GM23338 (cell line): ENCODE measurements around the gene SIGLEC8.

Source experiments
- CREB1 ChIP-seq: fragments of 250-450 bp; sonication (Bioruptor Pico); IDR thresholded peaks from 2 replicates; pipeline ENCODE4 v1.5.0; 2020; ENCODE audit warnings: low read depth, mild to moderate bottlenecking, moderate library complexity
- EZH2 ChIP-seq: fragments of 200-600 bp; sonication (generic); IDR thresholded peaks from one replicate; pipeline ENCODE4 v1.8.0; 2017; ENCODE audit warnings: antibody characterized with exemption, mild to moderate bottlenecking, low read depth; ENCODE audit not compliant: unreplicated experiment
- EZH2phosphoT487 ChIP-seq: fragments of 200-600 bp; sonication (generic); IDR thresholded peaks from one replicate; pipeline ENCODE4 v1.8.1; 2018; ENCODE audit warnings: antibody characterized with exemption; ENCODE audit not compliant: unreplicated experiment
- JUNB ChIP-seq: IDR thresholded peaks from one replicate; pipeline ENCODE4 v1.6.1; 2016; ENCODE audit warnings: antibody characterized with exemption; ENCODE audit not compliant: unreplicated experiment
- NANOG ChIP-seq: IDR thresholded peaks from 2 replicates; pipeline ENCODE4 v1.6.1; 2016; ENCODE audit warnings: antibody characterized with exemption, borderline replicate concordance
- POLR2AphosphoS5 ChIP-seq: IDR thresholded peaks from 2 replicates; pipeline ENCODE4 v1.6.1; 2016; ENCODE audit warnings: antibody characterized with exemption, low read depth
- STAT1 ChIP-seq: IDR thresholded peaks from one replicate; pipeline ENCODE4 v1.6.1; 2016; ENCODE audit warnings: antibody characterized with exemption; ENCODE audit not compliant: unreplicated experiment
- ZNF114 ChIP-seq: fragments of 250-450 bp; sonication (Bioruptor Pico); IDR thresholded peaks from 2 replicates; pipeline ENCODE4 v1.5.0; 2020; ENCODE audit warnings: mild to moderate bottlenecking, moderate library complexity
- ZNF331 ChIP-seq: fragments of 250-450 bp; sonication (Bioruptor Pico); IDR thresholded peaks from 2 replicates; pipeline ENCODE4 v1.5.0; 2020; ENCODE audit warnings: low read depth, mild to moderate bottlenecking, moderate library complexity
- TF ChIP-seq, protein P1 (sequence below), 2 experiments: fragments of 200-600 bp in 1 of 2; sonication (generic) in 1 of 2; conservative IDR thresholded peaks; 2 replicates each; pipeline versions ENCODE4 v1.5.1 to v1.6.1; 2016 to 2017; ENCODE audit warnings: antibody characterized with exemption in 2 of 2, low read depth in 2 of 2, mild to moderate bottlenecking in 2 of 2, moderate library complexity in 1 of 2
- TF ChIP-seq, protein P2 (sequence below): IDR thresholded peaks from one replicate; pipeline ENCODE4 v1.6.1; 2018; ENCODE audit warnings: antibody characterized with exemption; ENCODE audit not compliant: unreplicated experiment
- TF ChIP-seq, protein P3 (sequence below): IDR thresholded peaks from 2 replicates; pipeline ENCODE4 v1.6.1; 2016; ENCODE audit warnings: antibody characterized with exemption

DNA sequence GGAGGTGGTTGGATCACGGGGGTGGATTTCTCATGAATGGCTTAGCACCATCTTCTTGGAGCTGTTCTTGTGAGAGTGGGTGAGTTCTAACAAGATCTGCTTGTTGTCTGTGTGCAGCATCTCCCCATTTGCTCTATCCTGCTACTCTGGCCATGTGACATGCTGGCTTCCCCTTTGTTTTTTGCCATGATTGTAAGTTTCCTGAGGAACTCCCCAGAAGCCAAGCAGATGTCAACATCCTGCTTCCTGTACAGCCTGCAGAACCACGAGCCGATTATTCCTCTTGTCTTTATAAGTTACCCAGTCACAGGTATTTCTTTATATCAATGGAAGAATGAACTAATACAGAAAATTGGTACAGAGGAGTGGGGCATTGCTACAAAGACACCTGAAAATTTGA lies 45.6 kb upstream of the SIGLEC8 start:
- TF ChIP-seq, protein P1, sequence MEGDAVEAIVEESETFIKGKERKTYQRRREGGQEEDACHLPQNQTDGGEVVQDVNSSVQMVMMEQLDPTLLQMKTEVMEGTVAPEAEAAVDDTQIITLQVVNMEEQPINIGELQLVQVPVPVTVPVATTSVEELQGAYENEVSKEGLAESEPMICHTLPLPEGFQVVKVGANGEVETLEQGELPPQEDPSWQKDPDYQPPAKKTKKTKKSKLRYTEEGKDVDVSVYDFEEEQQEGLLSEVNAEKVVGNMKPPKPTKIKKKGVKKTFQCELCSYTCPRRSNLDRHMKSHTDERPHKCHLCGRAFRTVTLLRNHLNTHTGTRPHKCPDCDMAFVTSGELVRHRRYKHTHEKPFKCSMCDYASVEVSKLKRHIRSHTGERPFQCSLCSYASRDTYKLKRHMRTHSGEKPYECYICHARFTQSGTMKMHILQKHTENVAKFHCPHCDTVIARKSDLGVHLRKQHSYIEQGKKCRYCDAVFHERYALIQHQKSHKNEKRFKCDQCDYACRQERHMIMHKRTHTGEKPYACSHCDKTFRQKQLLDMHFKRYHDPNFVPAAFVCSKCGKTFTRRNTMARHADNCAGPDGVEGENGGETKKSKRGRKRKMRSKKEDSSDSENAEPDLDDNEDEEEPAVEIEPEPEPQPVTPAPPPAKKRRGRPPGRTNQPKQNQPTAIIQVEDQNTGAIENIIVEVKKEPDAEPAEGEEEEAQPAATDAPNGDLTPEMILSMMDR (conservative IDR thresholded peaks at IDR 0.05; ENCODE audit: low read depth in 2 of 2): no peak
- TF ChIP-seq POLR2AphosphoS5 (no peak), EZH2phosphoT487 (no peak), JUNB (no peak), NANOG (no peak), ZNF114 (no peak), EZH2 (no peak), CREB1 (CRISPR knock-in tag) (no peak), ZNF331 (CRISPR knock-in tag) (no peak), STAT1 (no peak)
- TF ChIP-seq, protein P2, sequence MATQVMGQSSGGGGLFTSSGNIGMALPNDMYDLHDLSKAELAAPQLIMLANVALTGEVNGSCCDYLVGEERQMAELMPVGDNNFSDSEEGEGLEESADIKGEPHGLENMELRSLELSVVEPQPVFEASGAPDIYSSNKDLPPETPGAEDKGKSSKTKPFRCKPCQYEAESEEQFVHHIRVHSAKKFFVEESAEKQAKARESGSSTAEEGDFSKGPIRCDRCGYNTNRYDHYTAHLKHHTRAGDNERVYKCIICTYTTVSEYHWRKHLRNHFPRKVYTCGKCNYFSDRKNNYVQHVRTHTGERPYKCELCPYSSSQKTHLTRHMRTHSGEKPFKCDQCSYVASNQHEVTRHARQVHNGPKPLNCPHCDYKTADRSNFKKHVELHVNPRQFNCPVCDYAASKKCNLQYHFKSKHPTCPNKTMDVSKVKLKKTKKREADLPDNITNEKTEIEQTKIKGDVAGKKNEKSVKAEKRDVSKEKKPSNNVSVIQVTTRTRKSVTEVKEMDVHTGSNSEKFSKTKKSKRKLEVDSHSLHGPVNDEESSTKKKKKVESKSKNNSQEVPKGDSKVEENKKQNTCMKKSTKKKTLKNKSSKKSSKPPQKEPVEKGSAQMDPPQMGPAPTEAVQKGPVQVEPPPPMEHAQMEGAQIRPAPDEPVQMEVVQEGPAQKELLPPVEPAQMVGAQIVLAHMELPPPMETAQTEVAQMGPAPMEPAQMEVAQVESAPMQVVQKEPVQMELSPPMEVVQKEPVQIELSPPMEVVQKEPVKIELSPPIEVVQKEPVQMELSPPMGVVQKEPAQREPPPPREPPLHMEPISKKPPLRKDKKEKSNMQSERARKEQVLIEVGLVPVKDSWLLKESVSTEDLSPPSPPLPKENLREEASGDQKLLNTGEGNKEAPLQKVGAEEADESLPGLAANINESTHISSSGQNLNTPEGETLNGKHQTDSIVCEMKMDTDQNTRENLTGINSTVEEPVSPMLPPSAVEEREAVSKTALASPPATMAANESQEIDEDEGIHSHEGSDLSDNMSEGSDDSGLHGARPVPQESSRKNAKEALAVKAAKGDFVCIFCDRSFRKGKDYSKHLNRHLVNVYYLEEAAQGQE: no peak
- TF ChIP-seq, protein P3, sequence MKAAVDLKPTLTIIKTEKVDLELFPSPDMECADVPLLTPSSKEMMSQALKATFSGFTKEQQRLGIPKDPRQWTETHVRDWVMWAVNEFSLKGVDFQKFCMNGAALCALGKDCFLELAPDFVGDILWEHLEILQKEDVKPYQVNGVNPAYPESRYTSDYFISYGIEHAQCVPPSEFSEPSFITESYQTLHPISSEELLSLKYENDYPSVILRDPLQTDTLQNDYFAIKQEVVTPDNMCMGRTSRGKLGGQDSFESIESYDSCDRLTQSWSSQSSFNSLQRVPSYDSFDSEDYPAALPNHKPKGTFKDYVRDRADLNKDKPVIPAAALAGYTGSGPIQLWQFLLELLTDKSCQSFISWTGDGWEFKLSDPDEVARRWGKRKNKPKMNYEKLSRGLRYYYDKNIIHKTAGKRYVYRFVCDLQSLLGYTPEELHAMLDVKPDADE: no peak
